ENCODE measurements around the gene SCN3A. TPM values are rescaled to one million over a fixed set of nuclear protein-coding genes. Genes with fewer than 3 reads are reported as not detected.

SCN3A gene
- total and polyA plus RNA-seq, 2 of the 4 experiments (the other 2 are of a cell fraction): 0.26 to 0.90 TPM

DNA sequence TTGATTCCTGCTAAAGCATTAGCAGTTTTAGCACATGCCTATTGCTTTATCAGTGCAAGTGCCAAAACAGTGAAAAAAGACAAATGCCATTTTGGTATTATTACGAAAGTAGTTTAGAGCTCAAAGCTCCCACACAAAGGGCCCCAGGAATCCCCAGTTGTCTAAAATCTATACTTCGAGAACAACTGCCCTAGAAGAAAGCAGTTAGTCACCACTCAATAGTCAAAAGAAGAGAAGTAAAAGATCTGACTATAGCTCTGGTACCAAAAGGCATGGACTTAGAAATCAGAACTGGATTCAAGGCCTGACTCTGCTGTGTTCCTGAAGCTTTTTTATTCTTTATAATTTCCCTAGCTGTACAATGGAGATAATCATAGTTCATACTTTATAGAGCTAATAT, 21.8 kb downstream of the SCN3A start:
- in situ Hi-C loops (cut with MboI; ENCODE audit: low sequenced_read_pairs): loop anchor here (25.0 kb wide), 1 partner anchor 445 kb away; no protein-coding TSS in a partner anchor
- H4K91ac ChIP-seq (ENCODE audit: insufficient read depth, low read depth, low read length): no peak overlapping the region
- H3K79me1 ChIP-seq (ENCODE audit: low read depth in 1 of 2, low read length in 2 of 2): no peaks in the 10 kb centered on the region
- intact Hi-C loops (cut with micrococcal nuclease): no loop called here
- no peak overlapping the region for H2BK15ac ChIP-seq (ENCODE audit: low read depth, low read length)
- H3K9me1 ChIP-seq (ENCODE audit: insufficient read depth, low read length): no peaks in the 10 kb centered on the region
- H3K18ac ChIP-seq (ENCODE audit: low read depth, low read length): no peak overlapping the region
- H3K23ac ChIP-seq (ENCODE audit: low read depth, low read length): no peak overlapping the region
- WGBS, 2 experiments (ENCODE audit: extremely low coverage in 2 of 2, insufficient read length in 1 of 2): no CpG with 5 or more reads among the region's 2 CpGs
- H2BK5ac ChIP-seq (ENCODE audit: low read depth, low read length, poor library complexity, severe bottlenecking): no peak overlapping the region
- no peak overlapping the region for H3K14ac ChIP-seq (replicated peaks; ENCODE audit: low read depth, low read length)
- CTCF ChIA-PET: interaction anchor here (0.7 kb wide), 1 partner anchor 22 kb away, joined by 3 read pairs; the partner anchor contains the start of gene SCN3A
- ATAC-seq (ENCODE audit: low read depth): no peak
- no peak overlapping the region for H3K4me3 ChIP-seq (ENCODE audit: insufficient read depth, low read depth, low read length)
- H3K9ac ChIP-seq (ENCODE audit: low read depth, low read length): no peak overlapping the region
- H3K4me1 ChIP-seq (ENCODE audit: control insufficient read depth, insufficient read depth, low read length): no peaks in the 10 kb centered on the region
- no peak overlapping the region for H4K8ac ChIP-seq (ENCODE audit: low read depth in 2 of 2, low read length in 2 of 2)
- POLR2A ChIA-PET (ENCODE audit: unreplicated experiment): no interaction called here
- dilution Hi-C loops (cut with HindIII; ENCODE audit: low sequenced_read_pairs, unreplicated experiment): no loop called here
- H3K27ac ChIP-seq (ENCODE audit: insufficient read depth, low read length): no peak overlapping the region
- H2BK20ac ChIP-seq (ENCODE audit: low read depth, low read length): no peak overlapping the region
- H4K20me1 ChIP-seq (ENCODE audit: insufficient read depth, low read length): no peaks in the 10 kb centered on the region
- no peak overlapping the region for H3K4me2 ChIP-seq (ENCODE audit: low read depth, low read length)
- no peak overlapping the region for H3K4ac ChIP-seq (ENCODE audit: low read depth, low read length)
- no peaks in the 10 kb centered on the region for H3K9me3 ChIP-seq (ENCODE audit: control insufficient read depth, insufficient read depth, low read length)
- H3K56ac ChIP-seq (ENCODE audit: extremely low read depth, insufficient read depth, low read length): no peak overlapping the region
- H4K5ac ChIP-seq (ENCODE audit: low read depth, low read length): no peak overlapping the region
- BruUV-seq (replicated peaks): no TSS peak
- no peak overlapping the region for H2AK9ac ChIP-seq (replicated peaks; ENCODE audit: low read depth, low read length, poor library complexity)
- TF ChIP-seq CEBPB (IDR thresholded peaks at IDR 0.05; ENCODE audit: low read depth, low read length): no peak
- no peak for TF ChIP-seq RFX5 (IDR thresholded peaks at IDR 0.05; ENCODE audit: low read depth, low read length)
- TF ChIP-seq RAD21 (IDR thresholded peaks at IDR 0.05; ENCODE audit: low read length): no peak
- TF ChIP-seq FOS (IDR thresholded peaks at IDR 0.05; ENCODE audit: low read depth, low read length): no peak
- no peak for TF ChIP-seq MAFK (IDR thresholded peaks at IDR 0.05; ENCODE audit: low read depth, low read length)
- H2AFZ ChIP-seq (replicated peaks; ENCODE audit: low read length, poor library complexity): no peak overlapping the region
- no peaks in the 10 kb centered on the region; the same call in 1 of the 2 replicates for H3K27me3 ChIP-seq (ENCODE audit: control insufficient read depth, insufficient read depth, low read length)
- no peak overlapping the region for H2AK5ac ChIP-seq (ENCODE audit: low read depth, low read length)
- H3K36me3 ChIP-seq (ENCODE audit: control insufficient read depth, insufficient read depth, low read length): no peaks in the 10 kb centered on the region
- H2BK120ac ChIP-seq (ENCODE audit: low read depth, low read length): no peak overlapping the region
- DNase-seq: no peak

All from IMR-90 (cell line).